ENCODE measurements around the gene WDR64.

The WDR64 gene

DNA sequence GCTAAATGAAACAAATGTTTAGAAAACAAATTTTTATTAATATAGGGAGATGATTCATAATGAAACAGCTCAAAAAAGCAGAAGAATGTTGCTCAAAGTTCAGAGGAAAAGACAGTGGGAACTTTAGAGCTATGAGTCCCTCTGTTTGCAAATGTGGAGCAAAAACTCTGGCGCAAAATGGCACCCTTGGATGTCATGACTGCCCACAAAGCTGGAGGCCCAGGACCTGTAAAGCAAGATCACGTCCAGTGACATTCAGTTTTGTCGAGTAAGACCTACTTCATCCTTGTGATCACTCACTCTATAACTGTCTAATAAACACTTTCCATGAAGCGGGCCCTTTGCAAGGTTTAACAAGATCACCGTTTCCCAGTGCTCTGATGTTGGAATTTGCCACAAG, 186.8 kb downstream of the WDR64 start:
- no peak for DNase-seq (ENCODE audit: low read depth)
- TF ChIP-seq CTCF (IDR thresholded peaks at IDR 0.05; ENCODE audit: low read depth, low read length, missing control alignments), result no peak
- no peak overlapping the region for H3K4me3 ChIP-seq (ENCODE audit: low read depth, low read length)

- no peak overlapping the region for H3K4me3 ChIP-seq (ENCODE audit: low read depth, low read length)
- DNase-seq (ENCODE audit: low read depth), result no peak
- no peak for TF ChIP-seq CTCF (IDR thresholded peaks at IDR 0.05; ENCODE audit: low read depth, low read length, missing control alignments)
These were observed 187.4 kb downstream of the WDR64 start for GRCh38 chr1:241839369-241839979.

- H3K4me3 ChIP-seq (ENCODE audit: low read depth, low read length), result no peak overlapping the region
- DNase-seq (ENCODE audit: low read depth), result no peak
- no peak for TF ChIP-seq CTCF (IDR thresholded peaks at IDR 0.05; ENCODE audit: low read depth, low read length, missing control alignments)
These were observed 188.1 kb downstream of the WDR64 start for GRCh38 chr1:241840164-241840563.

DNA sequence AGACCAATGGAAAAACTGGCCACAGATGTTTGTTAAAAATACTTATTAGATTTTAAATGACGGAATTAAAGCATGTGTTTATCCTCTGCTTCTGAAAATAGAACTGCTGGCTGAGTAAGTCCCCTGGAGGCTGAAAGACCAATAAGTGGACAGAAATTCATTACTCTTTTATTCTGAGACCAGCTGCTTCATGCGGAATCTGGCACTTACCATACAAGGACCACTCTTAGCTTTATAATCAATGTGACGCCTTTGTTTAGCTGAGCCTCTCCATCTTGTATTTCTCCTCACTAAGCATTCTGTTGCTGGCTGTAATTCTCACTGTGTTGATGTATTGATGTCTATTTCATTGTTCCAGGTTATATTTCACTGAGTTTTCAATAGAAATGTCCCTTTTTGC, 189.6 kb downstream of the WDR64 start:
- no peak for TF ChIP-seq CTCF (IDR thresholded peaks at IDR 0.05; ENCODE audit: low read depth, low read length, missing control alignments)
- no peak for DNase-seq (ENCODE audit: low read depth)
- no peak overlapping the region for H3K4me3 ChIP-seq (ENCODE audit: low read depth, low read length)

DNA sequence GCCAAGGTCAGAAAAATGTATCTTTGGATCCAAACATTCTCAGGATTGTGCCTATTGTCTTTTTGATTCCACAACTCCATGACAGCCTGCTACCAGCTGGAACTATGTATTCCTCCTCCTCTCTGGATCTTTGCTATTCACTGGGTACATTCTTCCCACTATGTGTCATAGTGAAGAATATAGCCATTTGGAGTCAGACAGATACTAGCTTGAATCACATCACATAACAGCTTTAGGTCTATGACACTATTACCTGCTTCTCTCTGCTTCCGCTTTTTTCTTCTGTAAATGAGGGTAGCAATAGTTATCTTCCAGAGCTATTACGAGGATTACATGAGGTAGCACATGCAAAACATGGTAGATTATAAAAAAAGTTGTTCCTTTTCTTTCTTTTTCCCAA, 190.5 kb downstream of the WDR64 start:
- no peak for DNase-seq (ENCODE audit: low read depth)
- no peak overlapping the region for H3K4me3 ChIP-seq (ENCODE audit: low read depth, low read length)
- no peak for TF ChIP-seq CTCF (IDR thresholded peaks at IDR 0.05; ENCODE audit: low read depth, low read length, missing control alignments)

GRCh38 chr1:241844593-241844992, 192.5 kb downstream of the WDR64 start:
- DNase-seq (ENCODE audit: low read depth), result no peak
- TF ChIP-seq CTCF (IDR thresholded peaks at IDR 0.05; ENCODE audit: low read depth, low read length, missing control alignments), result no peak
- H3K4me3 ChIP-seq (ENCODE audit: low read depth, low read length), result no peak overlapping the region

- TF ChIP-seq CTCF (IDR thresholded peaks at IDR 0.05; ENCODE audit: low read depth, low read length, missing control alignments), result no peak
- no peak for DNase-seq (ENCODE audit: low read depth)
- H3K4me3 ChIP-seq (ENCODE audit: low read depth, low read length), result no peak overlapping the region
These were observed 194.3 kb downstream of the WDR64 start for GRCh38 chr1:241846375-241846774.
